ENCODE data around the gene BEND7.
A peak's percentile ranks its signal among the peaks of the same experiment; 100 is the strongest.
"Not testable (repeated sequence)": the region's sequence is repeated elsewhere in the genome, so short reads cannot be mapped to it uniquely, and the experiment has no call there.

Gene BEND7, protein sequence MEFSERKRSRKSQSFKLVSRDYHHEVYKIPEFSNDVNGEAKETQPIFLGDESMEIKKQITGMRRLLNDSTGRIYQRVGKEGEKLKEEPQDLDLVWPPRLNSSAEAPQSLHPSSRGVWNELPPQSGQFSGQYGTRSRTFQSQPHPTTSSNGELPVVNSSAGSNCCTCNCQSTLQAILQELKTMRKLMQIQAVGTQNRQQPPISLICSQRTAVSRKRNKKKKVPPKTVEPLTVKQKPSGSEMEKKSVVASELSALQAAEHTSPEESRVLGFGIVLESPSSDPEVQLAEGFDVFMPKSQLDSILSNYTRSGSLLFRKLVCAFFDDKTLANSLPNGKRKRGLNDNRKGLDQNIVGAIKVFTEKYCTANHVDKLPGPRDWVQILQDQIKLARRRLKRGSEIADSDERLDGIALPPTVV

GRCh38 chr10:13528875-13529713, at the start of gene BEND7:
BEND7 (minus strand) TSS chr10:13529014; CDS start chr10:13528533, 481 bp downstream.
- no peak for DNase-seq (ENCODE audit: low read depth)

DNA sequence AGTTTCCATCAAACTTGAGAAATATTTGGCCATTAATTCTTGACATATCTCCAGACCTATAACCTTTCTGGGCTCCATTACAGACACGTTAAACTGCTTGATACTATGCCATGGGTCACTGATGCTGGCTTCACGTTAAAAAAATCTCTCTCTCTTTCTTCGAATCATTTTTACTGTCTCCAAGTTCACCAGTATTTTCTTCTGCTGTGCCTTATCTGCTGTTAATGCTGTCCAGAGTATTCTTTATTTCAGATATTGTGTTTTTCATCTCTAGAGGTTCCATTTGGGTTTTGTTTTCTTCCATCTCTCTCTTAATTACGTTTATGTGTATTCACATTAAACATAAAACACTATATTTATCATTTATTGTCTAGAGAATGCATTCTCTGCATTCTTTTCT, 45.1 kb upstream of the BEND7 start:
- no peak for DNase-seq (ENCODE audit: low read depth)

- no peak for DNase-seq (ENCODE audit: low read depth)
Measured at GRCh38 chr10:13571541-13571940, 42.7 kb upstream of the BEND7 start.

DNA sequence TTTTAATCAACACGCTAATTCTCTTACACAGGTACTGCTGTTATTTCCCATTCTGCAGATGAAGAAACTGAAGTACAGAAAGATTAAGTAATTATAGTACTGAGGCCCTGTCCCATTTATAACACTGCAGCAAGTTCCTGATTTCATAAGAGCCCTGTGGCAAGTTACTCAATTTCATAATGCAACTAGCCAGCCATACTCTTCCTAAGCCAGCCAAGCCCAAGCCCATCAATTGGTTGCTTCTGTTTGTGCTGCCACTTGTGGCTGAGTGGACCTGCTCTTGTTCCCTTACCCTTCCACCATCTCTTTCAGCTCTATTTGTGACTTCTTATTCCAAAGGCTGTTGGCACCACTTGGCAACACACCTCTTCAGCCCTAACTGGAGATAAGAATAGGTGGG, 38.2 kb upstream of the BEND7 start:
- DNase-seq (ENCODE audit: low read depth), result no peak

DNA sequence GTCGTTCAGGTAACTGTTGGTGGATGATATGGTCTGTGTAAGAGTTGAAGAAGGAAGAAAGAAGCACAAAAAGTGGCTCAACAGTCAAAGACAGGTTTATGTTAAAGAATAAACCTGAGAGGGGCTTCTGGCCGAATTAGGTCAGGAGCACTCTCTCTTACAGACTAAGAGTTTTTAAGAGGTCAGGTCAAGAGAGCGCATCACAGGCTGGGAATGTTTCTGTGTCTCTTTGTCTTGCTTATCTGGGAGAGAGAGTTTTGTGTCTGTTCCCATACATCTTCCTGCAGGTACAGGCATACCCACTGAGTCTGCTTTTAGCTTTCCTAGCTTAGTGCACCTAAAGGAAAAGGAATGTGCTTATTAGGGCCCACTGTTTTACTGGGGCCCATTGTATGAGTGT, 35.8 kb upstream of the BEND7 start:
- no peak for DNase-seq (ENCODE audit: low read depth)

DNA sequence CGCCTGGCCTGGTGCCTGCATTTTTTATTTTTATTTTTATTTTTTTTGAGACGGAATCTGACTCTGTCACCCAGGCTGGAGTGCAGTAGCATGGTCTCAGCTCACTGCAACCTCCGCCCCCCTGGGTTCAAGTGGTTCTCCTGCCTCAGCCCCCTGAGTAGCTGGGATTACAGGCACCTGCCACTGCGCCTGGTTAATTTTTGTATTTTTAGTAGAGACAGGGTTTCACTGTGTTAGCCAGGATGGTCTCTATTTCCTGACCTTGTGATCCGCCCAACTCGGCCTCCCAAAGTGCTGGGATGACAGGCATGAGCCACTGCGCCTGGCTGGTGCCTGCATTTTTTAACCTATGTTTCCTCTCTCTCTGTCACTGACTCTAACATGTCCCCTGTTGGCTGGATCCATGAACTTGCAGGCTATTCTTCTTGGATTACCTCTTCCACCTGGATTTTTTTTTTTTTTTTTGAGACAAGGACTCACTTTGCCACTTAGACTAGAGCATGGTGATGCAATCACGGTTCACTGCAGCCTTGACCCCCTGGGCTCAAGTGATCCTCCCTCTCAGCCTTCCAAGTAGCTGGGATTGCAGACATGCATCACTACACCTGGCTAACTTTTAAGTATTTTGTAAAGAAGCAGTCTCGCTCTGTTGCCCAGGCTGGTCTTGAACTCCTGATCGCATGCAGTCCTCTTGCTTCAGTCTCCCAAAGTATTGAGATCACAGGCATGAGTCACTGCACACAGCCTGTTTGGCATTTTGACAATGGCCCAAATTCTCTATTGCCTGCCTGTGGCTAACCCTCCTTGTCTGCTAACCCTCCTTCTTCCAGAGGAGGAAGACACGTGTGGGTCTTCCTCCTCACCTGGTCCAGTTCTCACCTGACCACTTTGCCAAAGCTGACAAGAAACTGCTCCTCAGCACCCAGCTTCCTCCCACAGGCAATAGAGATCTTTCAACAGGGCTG, 34.9 kb upstream of the BEND7 start:
- DNase-seq (ENCODE audit: low read depth), result no peak

- DNase-seq (ENCODE audit: low read depth), result peak; percentile 28
Measured at GRCh38 chr10:13560597-13560996, 31.8 kb upstream of the BEND7 start.

DNA sequence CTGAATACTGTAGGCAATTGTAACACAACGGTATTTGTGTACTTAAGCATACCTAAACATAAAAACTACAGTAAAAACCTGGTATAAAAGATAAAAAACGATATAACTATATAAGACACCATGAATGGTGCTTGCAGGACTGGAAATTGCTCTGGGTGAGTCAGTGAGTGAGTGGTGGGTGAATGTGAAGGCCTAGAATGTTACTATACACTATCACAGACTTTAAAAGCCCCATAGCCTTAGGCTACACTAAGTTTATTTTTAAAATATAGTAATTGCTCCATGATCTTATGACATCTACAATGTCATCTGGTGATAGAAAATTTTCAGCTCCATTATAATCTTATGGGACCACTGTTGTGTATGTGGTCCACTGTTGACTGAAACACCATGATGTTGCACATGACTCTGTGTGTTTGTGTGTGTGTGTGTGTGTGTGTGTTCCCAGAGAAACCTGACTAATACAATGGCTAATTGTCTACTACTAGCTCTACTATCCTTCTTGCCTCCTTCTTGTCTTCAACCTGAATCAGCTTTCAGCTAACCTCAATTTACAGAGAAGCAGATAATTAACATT, 30.4 kb upstream of the BEND7 start:
- no peak for DNase-seq (ENCODE audit: low read depth)

GRCh38 chr10:13555884-13556510, 27.2 kb upstream of the BEND7 start:
- no peak for DNase-seq (ENCODE audit: low read depth)

DNA sequence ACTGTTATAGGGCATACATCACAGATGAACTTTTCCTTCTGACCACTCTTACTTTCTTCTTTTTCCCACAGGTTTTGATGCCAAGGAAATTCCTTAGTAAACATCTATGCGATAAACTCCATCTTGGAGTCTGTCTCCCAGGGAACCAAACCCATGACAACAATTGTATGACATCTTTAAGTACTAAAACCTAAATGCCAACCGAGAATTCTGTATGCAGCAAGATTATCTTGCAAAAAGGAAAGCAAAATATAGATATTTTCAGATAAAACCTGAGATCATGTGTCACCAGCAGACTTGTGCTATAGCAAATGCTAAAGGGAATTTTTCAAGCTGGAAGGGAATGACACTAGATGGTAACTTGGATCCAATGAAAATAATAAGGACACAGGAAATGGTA, 22.0 kb upstream of the BEND7 start:
- DNase-seq (ENCODE audit: low read depth), result no peak

- DNase-seq (ENCODE audit: low read depth), result no peak
Measured at GRCh38 chr10:13542533-13542932, 13.7 kb upstream of the BEND7 start.

GRCh38 chr10:13537985-13538384, 9.2 kb upstream of the BEND7 start:
- not testable (repeated sequence) for DNase-seq (ENCODE audit: low read depth)

- DNase-seq (ENCODE audit: low read depth), result no peak
Measured at GRCh38 chr10:13536674-13537366, 8.0 kb upstream of the BEND7 start.

DNA sequence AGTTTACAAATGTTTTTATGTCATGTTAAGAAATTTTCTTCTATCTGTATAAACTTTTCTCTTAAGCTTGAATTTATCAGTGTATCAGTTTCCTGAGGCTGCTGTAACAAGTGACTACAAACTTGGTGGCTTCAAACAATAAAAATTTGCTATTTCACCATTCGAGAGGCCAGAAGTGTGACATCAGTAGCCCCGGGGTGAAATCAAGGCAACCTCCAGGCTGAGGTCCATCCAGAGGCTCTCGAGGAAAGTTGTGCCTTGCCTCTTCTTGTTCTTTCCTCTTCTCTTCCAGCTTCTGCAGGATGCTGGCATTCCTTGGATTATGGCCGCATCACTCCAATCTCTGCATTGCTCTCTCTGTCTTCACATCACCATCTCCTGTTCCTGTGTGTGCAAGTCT, 6.5 kb upstream of the BEND7 start:
- DNase-seq (ENCODE audit: low read depth), result no peak

GRCh38 chr10:13529714-13529973, 830 bp upstream of the BEND7 start:
- no peak for DNase-seq (ENCODE audit: low read depth)

- DNase-seq (ENCODE audit: low read depth), result no peak
Measured at GRCh38 chr10:13528123-13528874, 515 bp downstream of the BEND7 start.

DNA sequence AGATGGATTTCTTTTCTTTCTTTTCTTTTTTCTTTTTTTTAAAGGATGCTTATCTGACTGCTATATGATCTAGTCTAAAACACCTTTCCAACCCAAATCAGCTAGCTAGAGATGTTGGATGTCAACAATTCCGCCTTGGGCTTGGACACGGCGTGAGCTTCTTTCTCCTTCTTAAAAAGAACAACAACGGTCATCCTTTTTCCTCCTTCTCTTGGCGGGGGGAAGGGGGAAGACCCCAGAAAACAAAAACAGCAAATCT, 1.0 kb downstream of the BEND7 start:
- no peak for DNase-seq (ENCODE audit: low read depth)

- DNase-seq (ENCODE audit: low read depth), result peak; percentile 50
Measured at GRCh38 chr10:13526948-13527863, 1.6 kb downstream of the BEND7 start.

- no peak for DNase-seq (ENCODE audit: low read depth)
Measured at GRCh38 chr10:13525663-13526062, 3.2 kb downstream of the BEND7 start.

Measured in non-pigmented ciliary epithelial cell (primary cell).